Panc1 (cell line): ENCODE data around the gene SIGLEC9. TPM values are rescaled to one million over a fixed set of nuclear protein-coding genes. Genes with fewer than 3 reads are reported as not detected.

Experiments
- ATAC-seq: fragments of 200-7000 bp; cut with Tn5 transposase; 2 replicates; pipeline ENCODE4 v1.9.1; 2020; ENCODE audit warnings: mild to moderate bottlenecking, moderate library complexity
- BruUV-seq: library from RNA; stranded (reverse); fragments of 400-500 nt; replicated peaks from 2 replicates; lab custom pipeline; 2021; lab: Mats Ljungman, UMichigan
- CTCF ChIA-PET: fragments of 300-600 bp; sonication (Branson Sonifier 250); formaldehyde crosslinking; loops from one replicate; lab custom pipeline; 2022; ENCODE audit warnings: antibody characterized with exemption; lab: Charles Lee
- POLR2A ChIA-PET: fragments of 300-600 bp; sonication (Branson Sonifier 250); formaldehyde crosslinking; loops from one replicate; lab custom pipeline; 2022; ENCODE audit warnings: antibody characterized with exemption; lab: Charles Lee
- DNase-seq: peaks from one replicate; pipeline ENCODE4 v3.0.0-alpha.2; 2010; ENCODE audit warnings: low read depth, low spot score
- H3K27ac ChIP-seq: 2 replicates; pipeline ENCODE4 v1.5.1; 2011; ENCODE audit warnings: mild to moderate bottlenecking, low read length, inconsistent platforms
- H3K27me3 ChIP-seq: fragments of 200-500 bp; sonication (Bioruptor generic); 2 replicates; pipeline ENCODE4 v1.6.0; 2014; ENCODE audit warnings: low read length, inconsistent platforms; ENCODE audit not compliant: control insufficient read depth, insufficient read depth
- H3K36me3 ChIP-seq: fragments of 200-500 bp; sonication (Bioruptor generic); 2 replicates; pipeline ENCODE4 v1.5.1; 2014; ENCODE audit warnings: inconsistent platforms, mild to moderate bottlenecking, low read length, moderate library complexity; ENCODE audit not compliant: control insufficient read depth, insufficient read depth
- H3K4me1 ChIP-seq: 2 replicates; pipeline ENCODE4 v1.5.1; 2011; ENCODE audit warnings: inconsistent platforms, mild to moderate bottlenecking, low read length, moderate library complexity; ENCODE audit not compliant: control insufficient read depth, insufficient read depth
- H3K4me3 ChIP-seq, 2 experiments: 2 replicates each; pipeline ENCODE4 v1.5.1; 2011 to 2012; ENCODE audit warnings: low read depth in 2 of 2, low read length in 2 of 2, mild to moderate bottlenecking in 2 of 2, inconsistent platforms in 1 of 2, moderate library complexity in 1 of 2
- H3K9me3 ChIP-seq: fragments of 200-500 bp; sonication (Bioruptor generic); 2 replicates; pipeline ENCODE4 v1.5.1; 2014; ENCODE audit warnings: low read depth, mild to moderate bottlenecking, inconsistent platforms, low read length, moderate library complexity; ENCODE audit not compliant: control insufficient read depth, insufficient read depth
- POLR2AphosphoS5 ChIP-seq: IDR thresholded peaks from 2 replicates; pipeline ENCODE4 v1.6.1; 2012; ENCODE audit warnings: mild to moderate bottlenecking, low read depth, low read length, moderate library complexity
- SIN3A ChIP-seq: IDR thresholded peaks from 2 replicates; pipeline ENCODE4 v1.6.1; 2012; ENCODE audit warnings: low read depth, mild to moderate bottlenecking, low read length, moderate library complexity, borderline replicate concordance; ENCODE audit not compliant: insufficient read depth
- TCF7L2 ChIP-seq: IDR thresholded peaks from 2 replicates; pipeline ENCODE4 v1.6.1; 2011; ENCODE audit warnings: mild to moderate bottlenecking, low read depth, low read length, inconsistent platforms
- in situ Hi-C: cut with HindIII; loops from 2 replicates; pipeline ENCODE4 v1.10.0; 2016; ENCODE audit warnings: low sequenced_read_pairs, low pct_unique_long_range_greater_than_20kb
- intact Hi-C: fragments of 100-400 bp; cut with micrococcal nuclease; formaldehyde crosslinking; loops from one replicate; pipeline ENCODE4 v1.10.0; 2022; ENCODE audit not compliant: unreplicated experiment
- total RNA-seq: library from RNA; stranded (reverse); gene quantifications from one replicate; pipeline ENCODE4 v1.2.1, GENCODE V29; 2021; ENCODE audit not compliant: unreplicated experiment
- TF ChIP-seq, protein P1 (sequence below): fragments of 450-650 bp; IDR thresholded peaks from 2 replicates; pipeline ENCODE4 v1.5.1; 2017; ENCODE audit warnings: mild to moderate bottlenecking
- TF ChIP-seq, protein P2 (sequence below), 2 experiments: IDR thresholded peaks; 2 replicates each; pipeline ENCODE4 v1.6.1; 2011 to 2012; ENCODE audit warnings: low read depth in 2 of 2, control low read depth in 1 of 2, low read length in 1 of 2, mild to moderate bottlenecking in 1 of 2, moderate library complexity in 1 of 2; ENCODE audit not compliant: insufficient read depth in 1 of 2

Gene SIGLEC9
- total RNA-seq, 1 experiment from 2014 or later = not detected

DNA sequence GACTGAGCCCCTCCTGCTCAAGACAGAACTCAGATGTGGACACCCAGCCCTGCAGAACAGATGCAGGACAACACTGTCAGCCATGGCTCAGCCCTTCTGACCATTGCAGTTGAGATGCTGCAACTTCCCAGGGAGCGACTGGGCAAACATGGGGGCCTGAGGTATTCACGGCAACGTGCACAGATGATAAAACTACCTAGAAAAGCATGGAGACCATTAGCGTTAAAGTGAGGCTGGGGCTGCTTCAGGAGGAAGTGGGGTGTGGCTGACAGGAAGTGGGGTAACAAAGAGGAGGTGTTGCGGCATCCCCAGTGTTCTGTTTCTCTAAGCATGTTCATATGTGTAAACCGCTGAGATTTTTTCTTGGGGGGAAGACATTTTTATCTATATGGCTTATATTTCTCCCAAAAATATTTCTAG lies 1.3 kb upstream of the SIGLEC9 start:
- H3K27ac ChIP-seq = no peak overlapping the region
- no peaks in the 10 kb centered on the region for H3K36me3 ChIP-seq
- no peaks in the 10 kb centered on the region for H3K9me3 ChIP-seq
- H3K27me3 ChIP-seq = no peaks in the 10 kb centered on the region
- no TSS peak for BruUV-seq
- TF ChIP-seq TCF7L2 (no peak), SIN3A (no peak), POLR2AphosphoS5 (no peak)
- TF ChIP-seq, protein P1, sequence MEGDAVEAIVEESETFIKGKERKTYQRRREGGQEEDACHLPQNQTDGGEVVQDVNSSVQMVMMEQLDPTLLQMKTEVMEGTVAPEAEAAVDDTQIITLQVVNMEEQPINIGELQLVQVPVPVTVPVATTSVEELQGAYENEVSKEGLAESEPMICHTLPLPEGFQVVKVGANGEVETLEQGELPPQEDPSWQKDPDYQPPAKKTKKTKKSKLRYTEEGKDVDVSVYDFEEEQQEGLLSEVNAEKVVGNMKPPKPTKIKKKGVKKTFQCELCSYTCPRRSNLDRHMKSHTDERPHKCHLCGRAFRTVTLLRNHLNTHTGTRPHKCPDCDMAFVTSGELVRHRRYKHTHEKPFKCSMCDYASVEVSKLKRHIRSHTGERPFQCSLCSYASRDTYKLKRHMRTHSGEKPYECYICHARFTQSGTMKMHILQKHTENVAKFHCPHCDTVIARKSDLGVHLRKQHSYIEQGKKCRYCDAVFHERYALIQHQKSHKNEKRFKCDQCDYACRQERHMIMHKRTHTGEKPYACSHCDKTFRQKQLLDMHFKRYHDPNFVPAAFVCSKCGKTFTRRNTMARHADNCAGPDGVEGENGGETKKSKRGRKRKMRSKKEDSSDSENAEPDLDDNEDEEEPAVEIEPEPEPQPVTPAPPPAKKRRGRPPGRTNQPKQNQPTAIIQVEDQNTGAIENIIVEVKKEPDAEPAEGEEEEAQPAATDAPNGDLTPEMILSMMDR = no peak
- TF ChIP-seq, protein P2, sequence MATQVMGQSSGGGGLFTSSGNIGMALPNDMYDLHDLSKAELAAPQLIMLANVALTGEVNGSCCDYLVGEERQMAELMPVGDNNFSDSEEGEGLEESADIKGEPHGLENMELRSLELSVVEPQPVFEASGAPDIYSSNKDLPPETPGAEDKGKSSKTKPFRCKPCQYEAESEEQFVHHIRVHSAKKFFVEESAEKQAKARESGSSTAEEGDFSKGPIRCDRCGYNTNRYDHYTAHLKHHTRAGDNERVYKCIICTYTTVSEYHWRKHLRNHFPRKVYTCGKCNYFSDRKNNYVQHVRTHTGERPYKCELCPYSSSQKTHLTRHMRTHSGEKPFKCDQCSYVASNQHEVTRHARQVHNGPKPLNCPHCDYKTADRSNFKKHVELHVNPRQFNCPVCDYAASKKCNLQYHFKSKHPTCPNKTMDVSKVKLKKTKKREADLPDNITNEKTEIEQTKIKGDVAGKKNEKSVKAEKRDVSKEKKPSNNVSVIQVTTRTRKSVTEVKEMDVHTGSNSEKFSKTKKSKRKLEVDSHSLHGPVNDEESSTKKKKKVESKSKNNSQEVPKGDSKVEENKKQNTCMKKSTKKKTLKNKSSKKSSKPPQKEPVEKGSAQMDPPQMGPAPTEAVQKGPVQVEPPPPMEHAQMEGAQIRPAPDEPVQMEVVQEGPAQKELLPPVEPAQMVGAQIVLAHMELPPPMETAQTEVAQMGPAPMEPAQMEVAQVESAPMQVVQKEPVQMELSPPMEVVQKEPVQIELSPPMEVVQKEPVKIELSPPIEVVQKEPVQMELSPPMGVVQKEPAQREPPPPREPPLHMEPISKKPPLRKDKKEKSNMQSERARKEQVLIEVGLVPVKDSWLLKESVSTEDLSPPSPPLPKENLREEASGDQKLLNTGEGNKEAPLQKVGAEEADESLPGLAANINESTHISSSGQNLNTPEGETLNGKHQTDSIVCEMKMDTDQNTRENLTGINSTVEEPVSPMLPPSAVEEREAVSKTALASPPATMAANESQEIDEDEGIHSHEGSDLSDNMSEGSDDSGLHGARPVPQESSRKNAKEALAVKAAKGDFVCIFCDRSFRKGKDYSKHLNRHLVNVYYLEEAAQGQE (IDR thresholded peaks at IDR 0.05; ENCODE audit: insufficient read depth in 1 of 2, low read depth in 2 of 2, low read length in 1 of 2) = no peak
- DNase-seq (no peak), ATAC-seq (no peak)
- POLR2A ChIA-PET = no interaction called here
- no peak overlapping the region for H3K4me3 ChIP-seq
- in situ Hi-C loops (no loop called here), intact Hi-C loops (no loop called here)
- H3K4me1 ChIP-seq = no peaks in the 10 kb centered on the region
- CTCF ChIA-PET = no interaction called here

DNA sequence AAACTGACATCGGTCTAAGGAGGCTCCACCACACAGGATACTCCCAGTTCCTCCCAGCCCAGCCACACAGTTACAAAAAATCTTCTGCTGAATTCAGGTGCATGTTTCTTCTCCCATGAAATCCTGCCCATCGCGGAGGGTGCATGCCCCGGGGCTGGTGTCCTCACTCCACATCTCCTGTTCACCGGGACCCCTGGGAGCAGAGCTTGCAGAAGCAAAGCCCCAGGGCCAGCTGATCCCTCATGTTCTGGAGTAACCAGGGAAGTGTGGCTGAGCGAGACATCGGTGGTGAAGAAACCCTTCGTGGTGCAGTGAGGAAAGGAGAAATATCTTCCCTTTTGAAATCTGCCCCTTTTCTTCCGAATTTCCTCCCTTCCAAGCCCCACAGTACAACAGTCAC lies 904 bp upstream of the SIGLEC9 start:
- no peak overlapping the region for H3K4me3 ChIP-seq

More for the DNA sequence above, 904 bp upstream of the SIGLEC9 start:
- Histone ChIP-seq H3K27ac (no peak overlapping the region), H3K4me1 (no peaks in the 10 kb centered on the region), H3K27me3 (no peaks in the 10 kb centered on the region), H3K36me3 (no peaks in the 10 kb centered on the region), H3K9me3 (no peaks in the 10 kb centered on the region)
- TF ChIP-seq POLR2AphosphoS5 = no peak
- TF ChIP-seq, protein P2 (IDR thresholded peaks at IDR 0.05; ENCODE audit: insufficient read depth in 1 of 2, low read depth in 2 of 2, low read length in 1 of 2) = no peak
- TF ChIP-seq SIN3A = no peak
- no peak for TF ChIP-seq TCF7L2
- TF ChIP-seq, protein P1 = no peak
- intact Hi-C loops = no loop called here
- no peak for ATAC-seq
- no TSS peak for BruUV-seq
- ChIA-PET POLR2A (no interaction called here), CTCF (no interaction called here)
- no peak for DNase-seq
- in situ Hi-C loops = no loop called here
